HG03378 (cell line): Measurements from ENCODE around the gene ZNF618.

Experiments used
- ATAC-seq: cut with Tn5 transposase; IDR thresholded peaks from one replicate; pipeline ENCODE4 v1.9.1; 2021; ENCODE audit warnings: mild to moderate bottlenecking, moderate library complexity; ENCODE audit not compliant: unreplicated experiment

ZNF618 gene

DNA sequence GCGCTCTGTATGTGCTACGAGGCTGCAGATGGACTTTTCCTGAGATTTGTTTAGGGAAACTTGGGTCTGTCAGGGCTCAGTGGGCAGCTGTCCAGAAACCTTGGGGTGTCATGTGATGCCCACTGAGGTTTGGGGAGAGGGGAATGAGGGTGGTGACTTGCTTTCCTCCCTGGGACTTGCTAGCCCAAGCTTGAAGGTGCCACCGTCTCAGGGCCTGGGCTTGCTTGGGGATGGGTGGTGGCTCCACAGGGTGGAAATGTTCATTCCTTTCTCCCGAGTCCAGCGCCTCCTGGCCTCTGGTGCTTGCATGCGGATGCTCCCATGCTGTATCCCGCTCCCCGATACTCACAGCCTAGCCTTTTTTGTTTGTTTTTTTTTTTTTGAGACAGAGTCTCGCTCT, 33.3 kb downstream of the ZNF618 start:
- no peak for ATAC-seq

GRCh38 chr9:113910036-113910639, 34.0 kb downstream of the ZNF618 start:
- no peak for ATAC-seq

DNA sequence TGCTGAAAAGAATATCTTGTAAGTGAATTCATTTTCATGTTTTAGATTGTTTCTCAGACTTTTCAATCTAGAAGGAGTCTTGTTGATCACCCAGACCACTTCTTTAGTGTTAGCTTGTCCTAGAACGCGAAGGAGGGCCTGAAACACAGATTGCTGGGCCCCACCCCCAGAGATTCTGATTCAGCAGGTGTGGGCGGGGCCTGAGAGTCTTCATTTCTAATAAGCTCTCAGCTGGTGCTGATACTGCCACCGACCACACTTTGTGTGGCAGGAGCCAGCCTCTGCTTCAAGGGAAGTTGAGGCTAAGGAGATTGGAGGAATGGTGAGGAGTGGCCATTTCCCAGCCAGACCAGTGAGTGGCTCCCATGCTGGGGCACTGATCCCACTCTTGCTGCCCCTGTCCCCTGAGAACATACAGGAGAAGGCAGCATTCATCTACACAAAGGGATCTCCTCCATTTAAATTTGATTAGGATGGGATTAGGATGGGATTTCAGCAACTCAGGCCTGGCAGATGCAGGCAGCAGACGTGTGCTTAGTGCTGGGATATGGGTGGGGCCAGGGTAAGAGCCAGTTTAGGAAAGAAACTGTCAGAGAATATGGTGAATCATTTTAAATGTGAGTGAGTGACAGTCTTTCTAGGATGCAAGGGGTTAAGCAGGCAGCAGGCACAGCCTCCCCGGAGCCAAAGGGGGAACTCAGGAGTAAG, 35.9 kb downstream of the ZNF618 start:
- no peak for ATAC-seq

GRCh38 chr9:113912816-113913215, 36.7 kb downstream of the ZNF618 start:
- ATAC-seq, result no peak

GRCh38 chr9:113913426-113914195, 37.5 kb downstream of the ZNF618 start:
- no peak for ATAC-seq

DNA sequence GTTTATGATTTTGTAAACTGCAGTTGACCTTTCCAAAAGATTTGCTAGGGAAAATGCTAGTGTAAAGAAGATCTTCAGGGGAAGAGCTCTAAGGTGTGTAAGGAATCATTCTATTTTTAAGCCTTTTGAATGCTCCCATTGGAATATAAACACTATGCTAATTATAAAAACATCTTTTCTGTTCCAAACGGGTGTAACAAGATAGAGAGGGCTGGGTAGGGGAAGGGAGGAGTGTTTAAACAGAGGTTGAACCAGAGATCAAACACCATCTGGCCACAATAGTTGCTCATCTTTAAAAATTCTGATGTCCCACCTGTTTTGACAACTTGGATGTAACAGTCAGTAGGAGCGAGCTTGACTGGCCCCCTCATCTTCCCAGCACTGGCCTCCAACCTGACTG, 38.4 kb downstream of the ZNF618 start:
- no peak for ATAC-seq

- ATAC-seq, result no peak
These were observed 39.8 kb downstream of the ZNF618 start for GRCh38 chr9:113915817-113916434.

DNA sequence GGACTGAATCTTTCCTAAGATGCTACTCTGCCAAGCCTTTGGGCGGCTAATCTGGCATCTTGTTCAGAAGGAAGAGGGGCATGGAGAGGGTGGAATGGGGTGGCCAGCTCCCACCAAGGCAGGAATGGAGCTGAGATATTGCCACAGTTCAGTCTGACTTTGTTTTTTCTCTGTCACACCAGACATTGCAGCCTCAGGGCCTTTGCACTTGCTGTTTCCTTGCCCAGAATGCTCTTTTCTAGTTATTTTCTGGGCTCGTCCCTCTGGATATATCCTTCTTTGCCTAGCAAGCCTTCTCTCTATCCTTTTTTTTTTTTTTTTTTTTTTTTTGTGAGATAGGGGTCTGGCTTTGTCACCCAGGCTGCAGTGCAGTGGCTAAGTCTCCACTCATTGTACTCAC, 40.8 kb downstream of the ZNF618 start:
- no peak for ATAC-seq

DNA sequence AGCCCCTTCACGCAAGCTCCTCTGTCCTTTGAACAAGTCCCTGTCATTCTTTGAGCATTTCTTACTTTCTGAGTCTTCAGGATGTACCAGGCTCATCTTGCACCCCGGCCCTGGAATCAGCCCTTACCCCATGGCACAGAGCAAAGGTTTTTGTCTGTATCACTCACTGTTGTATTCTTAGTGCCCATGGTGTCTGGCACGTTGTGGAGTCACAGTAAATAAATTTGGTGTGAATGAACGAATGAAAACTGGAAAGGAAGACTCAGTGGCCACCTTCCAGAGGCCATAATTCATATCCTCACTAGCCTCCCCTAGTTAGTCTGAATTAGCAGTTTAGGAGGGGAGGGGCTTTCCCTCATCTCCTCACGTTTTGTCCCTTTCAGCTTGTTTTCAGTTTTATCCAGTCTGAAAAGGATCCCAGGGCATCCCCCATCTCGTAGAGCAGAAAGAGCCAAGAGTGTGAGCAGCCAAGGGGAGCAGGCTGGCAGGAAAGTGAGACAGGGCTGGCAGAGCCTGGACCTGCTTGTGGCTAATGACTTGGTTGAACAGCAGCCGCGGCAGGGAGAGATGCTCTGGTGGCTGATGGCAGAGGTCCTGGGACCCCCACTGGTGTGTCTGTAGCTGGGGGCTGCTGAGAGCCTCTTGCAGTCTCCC, 42.7 kb downstream of the ZNF618 start:
- ATAC-seq, result no peak

GRCh38 chr9:113919382-113919781, 43.3 kb downstream of the ZNF618 start:
- no peak for ATAC-seq

GRCh38 chr9:113919871-113920270, 43.8 kb downstream of the ZNF618 start:
- ATAC-seq, result no peak

DNA sequence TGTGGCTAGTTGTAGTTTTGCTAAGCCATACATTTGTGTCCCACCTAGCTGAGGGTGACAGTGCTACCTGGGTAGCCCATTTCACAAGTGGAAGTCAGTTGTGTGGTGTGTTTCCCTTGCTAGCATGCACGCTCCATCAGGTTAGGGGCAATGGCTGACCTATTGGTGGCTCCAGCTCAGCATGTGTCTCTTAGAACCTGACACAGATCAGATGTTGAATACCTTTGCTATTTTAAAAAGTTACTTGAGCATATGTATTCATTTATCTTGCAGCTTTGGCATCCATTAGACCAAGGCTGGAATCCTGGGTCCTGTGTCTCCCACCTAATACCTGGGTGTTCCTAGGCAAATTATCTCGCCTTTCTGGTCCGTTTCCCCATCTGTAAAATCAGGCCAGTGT, 44.8 kb downstream of the ZNF618 start:
- ATAC-seq, result no peak

- ATAC-seq, result no peak
These were observed 45.4 kb downstream of the ZNF618 start for GRCh38 chr9:113921396-113921925.

- ATAC-seq, result no peak
These were observed 46.1 kb downstream of the ZNF618 start for GRCh38 chr9:113922160-113922559.

DNA sequence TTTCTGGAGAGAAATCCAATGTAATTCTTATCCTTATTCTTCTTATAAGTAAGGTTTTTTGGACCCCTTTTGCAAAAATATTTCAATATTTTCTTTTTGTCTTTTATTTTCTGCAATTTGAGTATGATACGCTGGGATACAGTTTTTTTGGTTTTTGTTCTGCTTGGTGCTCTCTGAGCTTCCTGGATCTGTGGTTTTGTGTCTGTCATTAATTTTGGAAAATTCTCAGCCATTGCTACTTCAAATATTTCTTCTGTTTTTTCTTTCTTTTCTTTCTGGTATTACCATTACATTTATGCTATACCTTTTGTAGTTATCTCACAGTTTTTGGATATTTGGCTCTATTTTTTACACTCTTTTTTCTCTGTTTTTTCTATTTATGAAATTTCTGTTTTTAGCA, 50.1 kb downstream of the ZNF618 start:
- no peak for ATAC-seq

DNA sequence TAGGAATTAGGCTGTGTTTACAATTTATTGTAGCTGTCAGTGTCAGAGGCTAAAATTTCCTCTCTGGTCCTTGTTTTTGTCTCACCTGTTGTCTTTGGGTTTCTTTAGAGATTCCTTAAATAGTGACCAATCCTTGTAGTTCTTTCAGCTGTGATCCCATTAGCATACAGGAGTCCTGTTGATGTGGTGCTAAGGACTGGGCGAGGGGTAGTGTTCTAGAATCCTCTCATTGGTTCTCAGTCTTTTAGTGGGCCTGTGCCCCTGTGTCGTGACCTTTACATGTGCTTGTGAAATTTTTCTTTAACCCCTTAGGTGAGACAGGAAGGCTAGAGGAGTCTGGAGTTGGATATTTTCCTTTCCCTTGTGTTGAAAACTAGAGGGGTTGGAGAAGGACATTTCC, 51.2 kb downstream of the ZNF618 start:
- no peak for ATAC-seq

DNA sequence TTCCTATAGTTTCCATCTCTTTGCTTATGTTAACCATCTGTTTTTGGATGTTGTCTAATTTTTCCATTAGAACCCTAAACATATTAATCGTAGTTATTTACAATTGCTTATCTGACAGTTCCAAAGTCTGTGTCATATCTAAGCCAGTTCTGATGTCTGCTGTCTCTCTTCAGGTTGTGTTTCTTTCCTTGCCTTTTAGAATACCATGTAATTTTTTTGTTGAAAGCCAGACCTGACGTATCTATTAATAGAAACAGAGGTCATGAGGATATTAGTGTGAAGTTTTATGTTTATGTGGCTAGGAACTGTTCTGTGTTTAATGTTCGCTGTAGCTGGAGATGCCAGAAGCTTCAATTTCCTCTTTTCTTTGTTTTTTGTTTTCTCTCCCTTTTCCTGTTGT, 52.2 kb downstream of the ZNF618 start:
- ATAC-seq, result no peak

- ATAC-seq, result no peak
These were observed 53.7 kb downstream of the ZNF618 start for GRCh38 chr9:113929634-113930389.

DNA sequence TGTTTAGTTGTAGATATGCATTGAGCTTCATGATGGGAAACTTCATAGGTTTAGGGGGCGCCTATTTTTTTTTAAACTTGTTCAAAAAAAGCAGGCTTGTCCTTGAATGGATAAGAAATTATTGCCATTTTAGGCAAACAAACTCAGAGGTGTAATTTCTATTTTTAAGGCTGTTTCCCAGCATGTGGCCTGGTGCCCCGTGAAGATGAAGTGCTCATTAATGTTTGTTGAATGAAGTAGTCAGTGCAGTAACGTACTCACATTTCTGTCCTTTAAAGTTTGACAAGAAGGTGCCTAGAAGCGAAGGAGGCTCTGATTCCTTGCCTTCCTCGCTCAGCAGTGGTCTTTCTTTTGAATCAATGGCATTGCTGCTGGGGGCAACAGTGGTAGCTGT, 54.3 kb downstream of the ZNF618 start:
- no peak for ATAC-seq

DNA sequence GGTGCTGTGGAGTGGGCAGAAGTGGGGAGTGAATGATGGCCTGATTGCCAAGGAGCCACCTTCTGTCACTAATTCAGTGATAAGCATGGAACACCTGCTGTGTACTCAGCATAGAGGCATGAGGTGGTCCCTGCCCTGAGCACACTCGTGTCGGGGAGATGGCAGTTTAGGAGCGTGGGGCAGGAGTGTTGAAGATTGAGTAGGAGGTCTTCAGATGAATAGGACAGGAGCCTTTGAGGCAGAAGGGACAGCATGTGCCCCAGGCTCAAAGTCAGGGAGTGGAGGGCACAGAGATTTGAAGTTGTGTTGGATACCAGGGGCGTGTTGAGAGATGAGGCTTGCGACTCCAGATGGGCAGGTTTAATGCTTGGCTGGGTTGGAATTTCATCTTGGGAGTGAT, 55.0 kb downstream of the ZNF618 start:
- ATAC-seq, result no peak
